ENCODE data around the gene POLR2E.

- TF ChIP-seq CTCF (IDR thresholded peaks at IDR 0.05) (no peak), POLR2AphosphoS5 (IDR thresholded peaks at IDR 0.05) (no peak), POLR2A (IDR thresholded peaks at IDR 0.05) (no peak)
These were observed 15.8 kb upstream of the POLR2E start for GRCh38 chr19:1110809-1111640.
